Hematopoietic multipotent progenitor cell (in vitro differentiated cells): Measurements from ENCODE around the gene OPA3. TPM values are rescaled to one million over a fixed set of nuclear protein-coding genes. Genes with fewer than 3 reads are reported as not detected.
"Not testable (repeated sequence)": the region's sequence is repeated elsewhere in the genome, so short reads cannot be mapped to it uniquely, and the experiment has no call there.

Source experiments
- DNase-seq, 3 donors: peaks; one replicate each; pipeline ENCODE4 v3.0.0-alpha.2; 2011 to 2015; ENCODE audit warnings: low read depth in 2 of 3, low spot score in 2 of 3
- total RNA-seq: library from RNA; depleted of rRNA; stranded (reverse); fragments of >200 nt; gene quantifications from one replicate; pipeline ENCODE4 v1.2.3, GENCODE V29; 2012

The OPA3 gene
- total RNA-seq, 1 donor = 5.9 TPM

DNA sequence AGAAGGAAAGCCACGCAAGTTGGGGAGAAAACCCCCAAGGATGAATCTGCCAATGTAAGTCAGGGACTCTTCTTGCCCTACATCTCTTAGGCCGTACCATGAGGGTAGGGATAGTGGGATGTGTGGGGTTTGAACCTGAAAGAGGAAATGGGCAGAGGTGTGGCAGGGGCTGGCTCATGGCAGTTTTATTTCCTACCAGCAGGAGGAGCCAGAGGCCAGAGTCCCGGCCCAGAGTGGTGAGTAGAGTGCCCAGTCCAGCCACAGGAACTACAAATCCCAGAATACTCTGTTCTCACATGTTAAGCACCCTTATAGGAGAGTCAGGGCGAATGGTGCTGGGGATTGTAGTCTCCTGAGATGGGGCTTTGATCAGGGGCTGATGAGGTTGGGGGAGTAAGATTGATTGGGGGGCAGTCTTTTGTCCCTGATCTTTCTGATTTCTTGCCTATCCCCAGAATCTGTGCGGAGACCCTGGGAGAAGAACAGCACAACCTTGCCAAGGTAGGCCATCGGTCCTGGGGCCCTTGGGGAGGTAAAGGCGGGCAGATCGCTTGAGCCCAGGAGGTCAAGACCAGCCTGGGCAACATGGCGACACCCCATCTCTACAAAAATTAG is 60.9 kb downstream of the OPA3 start:
- peak; percentile 51 to 94 (median 88) for DNase-seq

GRCh38 chr19:45522010-45522941 is 62.3 kb downstream of the OPA3 start:
- DNase-seq = no peak

DNA sequence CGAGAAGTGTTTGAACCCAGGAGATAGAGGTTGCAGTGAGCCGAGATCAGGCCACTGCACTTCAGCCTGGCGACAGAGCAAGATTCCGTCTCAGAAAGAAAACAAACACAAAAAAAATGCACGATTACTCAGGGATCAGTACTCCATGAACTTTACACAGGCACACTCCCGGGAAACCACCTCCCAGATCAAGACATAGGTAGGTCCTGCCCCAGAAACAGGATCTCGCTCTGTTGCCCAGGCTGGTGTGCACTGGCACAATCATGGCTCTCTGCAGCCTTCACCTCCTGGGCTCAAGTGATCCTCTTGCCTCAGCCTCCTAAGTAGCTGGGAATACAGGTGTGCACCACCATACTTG is 66.2 kb downstream of the OPA3 start:
- no peak for DNase-seq

DNA sequence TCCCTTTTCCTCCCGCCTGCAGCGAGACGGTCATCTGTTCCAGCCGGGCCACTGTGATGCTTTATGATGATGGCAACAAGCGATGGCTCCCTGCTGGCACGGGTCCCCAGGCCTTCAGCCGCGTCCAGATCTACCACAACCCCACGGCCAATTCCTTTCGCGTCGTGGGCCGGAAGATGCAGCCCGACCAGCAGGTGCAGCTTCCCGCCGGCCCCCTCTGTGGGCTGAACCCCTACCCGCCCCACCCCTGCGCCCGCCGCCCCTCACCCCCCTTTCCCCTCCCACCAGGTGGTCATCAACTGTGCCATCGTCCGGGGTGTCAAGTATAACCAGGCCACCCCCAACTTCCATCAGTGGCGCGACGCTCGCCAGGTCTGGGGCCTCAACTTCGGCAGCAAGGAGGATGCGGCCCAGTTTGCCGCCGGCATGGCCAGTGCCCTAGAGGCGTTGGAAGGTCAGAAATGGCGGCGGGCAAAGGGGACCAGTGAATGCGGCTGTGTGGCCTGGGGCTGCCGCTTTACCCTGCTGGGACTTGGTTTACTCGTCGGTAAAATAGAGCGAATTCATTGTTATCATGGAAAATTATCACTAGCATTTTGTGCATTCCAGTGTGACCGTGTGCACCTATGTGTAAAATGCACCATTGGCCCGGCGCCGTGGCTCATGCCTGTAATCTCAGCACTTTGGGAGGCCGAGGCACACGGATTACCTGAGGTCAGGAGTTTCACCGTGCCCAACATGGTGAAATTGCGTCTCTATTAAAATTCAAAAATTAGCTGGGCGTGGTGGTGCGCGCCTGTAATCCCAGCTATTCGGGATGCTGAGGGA is 66.7 kb downstream of the OPA3 start:
- no peak for DNase-seq

DNA sequence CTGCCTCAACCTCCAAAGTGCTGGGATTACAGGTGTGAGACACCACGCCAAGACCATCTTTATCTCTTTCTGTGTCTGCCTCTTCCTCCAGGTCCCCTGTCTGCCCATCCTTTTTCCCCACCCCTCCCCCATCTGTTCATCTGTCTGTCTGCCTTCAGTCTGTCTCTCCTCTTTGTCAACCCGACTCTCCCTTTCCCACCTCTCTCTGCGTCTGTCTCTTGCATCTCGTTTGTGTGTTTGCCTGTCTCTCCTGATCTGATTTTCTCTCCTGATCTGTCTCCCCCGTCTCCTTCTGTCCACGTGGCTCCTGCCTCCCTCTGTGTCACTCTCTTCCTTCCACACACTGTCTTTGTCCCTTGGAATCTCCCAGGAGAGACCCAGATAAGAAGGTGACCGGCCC is 67.4 kb downstream of the OPA3 start:
- DNase-seq = no peak

- no peak for DNase-seq
Measured at GRCh38 chr19:45515807-45516401, 68.7 kb downstream of the OPA3 start.

DNA sequence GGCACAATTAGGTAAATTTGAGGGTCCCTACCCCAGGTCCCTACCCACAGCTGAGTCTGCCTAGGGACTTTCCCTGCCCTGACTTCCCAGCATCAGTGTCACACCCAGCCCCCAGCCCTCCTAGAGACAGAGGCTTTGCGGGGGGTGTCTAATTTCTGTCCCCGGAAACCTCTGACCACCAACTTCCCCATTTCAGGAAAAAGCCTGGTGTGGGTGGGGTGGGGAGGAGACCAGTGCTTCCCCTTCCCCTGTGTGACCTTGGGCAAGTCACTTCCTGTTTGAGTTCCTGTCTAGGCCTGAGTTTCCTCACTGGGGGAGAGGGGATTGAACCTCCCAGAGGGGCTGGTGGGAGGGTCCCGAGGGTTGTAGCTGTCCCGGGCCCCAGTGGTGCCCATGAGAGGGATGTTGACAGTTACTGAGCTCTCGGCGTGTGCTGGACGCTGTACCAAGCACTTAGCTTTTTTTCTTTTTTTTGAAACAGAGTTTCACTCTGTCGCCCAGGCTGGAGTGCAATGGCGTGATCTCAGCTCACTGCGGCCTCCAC is 69.4 kb downstream of the OPA3 start:
- DNase-seq = peak in 2 of 3 donors; percentile 60 to 75

- no peak for DNase-seq
Measured at GRCh38 chr19:45514376-45515051, 70.1 kb downstream of the OPA3 start.

GRCh38 chr19:45512881-45513483 is 71.6 kb downstream of the OPA3 start:
- no peak for DNase-seq

DNA sequence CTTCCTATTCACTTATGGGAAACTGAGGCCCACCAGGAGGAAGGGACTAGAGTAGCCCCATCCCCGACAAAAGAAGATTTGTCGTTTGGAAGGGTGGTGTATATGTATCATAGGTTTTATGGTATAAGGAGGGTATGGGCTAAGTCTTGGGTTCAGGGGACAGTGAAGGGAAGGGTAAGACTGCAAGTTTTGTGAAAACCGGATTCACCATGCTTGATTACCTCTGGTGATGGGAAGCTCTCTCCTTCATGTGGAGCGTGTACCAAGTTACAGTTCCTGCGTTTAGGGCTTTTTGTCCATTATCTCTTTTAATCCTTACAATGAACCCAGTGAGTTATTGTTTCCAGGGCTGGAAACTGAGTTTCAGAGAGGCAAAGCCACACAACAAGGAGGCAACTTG is 73.5 kb downstream of the OPA3 start:
- no peak for DNase-seq

GRCh38 chr19:45510352-45510751 is 74.2 kb downstream of the OPA3 start:
- not testable (repeated sequence) for DNase-seq

DNA sequence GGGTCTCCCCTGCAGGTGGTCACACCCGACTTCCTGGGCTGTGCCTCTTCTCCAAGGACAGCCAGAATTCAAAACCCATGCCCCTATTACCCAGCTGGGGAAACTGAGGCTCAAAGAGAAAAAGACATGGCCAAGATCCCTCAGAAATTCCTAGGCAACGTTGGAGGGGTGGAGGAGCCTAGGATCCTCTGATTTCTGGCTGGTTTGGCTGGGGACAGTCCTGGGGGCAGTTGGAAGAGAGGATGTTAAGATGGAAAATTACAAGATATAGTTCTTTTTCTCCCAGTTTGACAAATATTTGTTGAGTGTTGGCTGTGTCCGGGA is 74.9 kb downstream of the OPA3 start:
- no peak for DNase-seq

- DNase-seq = peak in 2 of 3 donors; percentile 34 to 48
Measured at GRCh38 chr19:45508861-45509691, 75.5 kb downstream of the OPA3 start.

GRCh38 chr19:45508417-45508860 is 76.2 kb downstream of the OPA3 start:
- DNase-seq = peak in 1 of 3 donors; percentile 22

DNA sequence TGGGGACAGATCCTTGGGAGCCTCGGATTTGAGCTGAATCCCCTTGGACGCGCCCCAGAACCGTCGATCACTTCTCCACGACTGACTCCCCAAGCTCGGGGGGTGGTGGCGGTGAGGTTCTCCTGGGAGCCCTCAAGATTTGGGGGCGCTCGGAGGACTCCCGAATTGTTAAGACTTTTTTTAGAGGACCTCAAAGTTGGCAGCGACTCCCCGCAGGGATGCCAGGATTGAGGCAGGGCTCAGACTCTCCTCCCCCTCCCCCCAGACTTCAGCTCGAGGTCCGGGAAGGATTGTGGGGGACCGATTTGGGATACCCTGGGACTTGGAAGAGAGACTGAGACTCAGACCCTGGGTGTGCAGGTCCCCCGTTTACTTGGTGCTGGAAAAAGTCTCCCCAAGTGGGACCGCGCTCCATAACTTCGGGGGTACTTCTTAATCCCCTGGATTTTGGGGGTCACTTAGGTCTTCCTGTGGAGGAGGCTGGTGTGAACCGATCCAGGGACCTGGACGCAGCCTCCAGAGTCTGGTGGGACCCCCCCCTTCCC is 76.7 kb downstream of the OPA3 start:
- DNase-seq = no peak

GRCh38 chr19:45506989-45507871 is 77.4 kb downstream of the OPA3 start, which contains the start of gene VASP:
VASP (plus strand) TSS chr19:45507479; CDS start chr19:45507772, 293 bp downstream.
- peak; percentile 74 to 95 (median 90) for DNase-seq

DNA sequence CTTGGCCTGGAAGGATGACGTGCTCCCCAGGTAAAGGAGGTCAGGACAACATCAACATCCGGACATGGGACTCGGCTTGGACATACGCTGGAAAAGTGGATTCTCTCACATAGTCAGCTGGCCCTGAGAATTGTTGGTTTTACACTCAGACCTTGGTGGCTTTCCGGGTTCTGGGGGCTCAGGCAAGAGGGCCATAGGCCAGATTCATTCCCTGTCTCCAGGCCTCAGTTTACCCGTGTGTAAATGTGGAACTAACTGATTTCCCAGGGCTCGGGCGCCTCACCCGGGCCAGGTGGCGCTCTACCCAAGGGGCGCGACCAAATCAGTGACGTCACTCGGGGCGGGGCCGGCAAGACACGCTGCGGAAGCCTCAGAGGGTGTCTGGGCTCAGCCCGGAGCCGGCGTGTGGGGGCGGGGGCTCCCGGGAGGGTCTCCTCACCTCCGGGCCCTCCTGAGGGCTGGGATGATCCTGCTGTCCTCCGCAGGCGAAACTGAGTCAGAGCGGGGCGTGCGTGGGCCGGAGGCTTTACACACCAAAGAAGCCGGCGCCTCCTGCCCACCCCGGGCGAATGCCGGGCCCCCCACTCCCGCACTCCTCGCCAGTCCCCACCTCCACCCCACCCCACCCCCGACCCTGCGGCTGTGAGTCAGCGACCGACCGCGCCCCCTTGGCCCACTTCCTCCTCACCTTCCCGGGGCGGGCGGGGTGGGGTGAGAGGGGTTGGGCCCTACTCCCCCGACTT is 78.2 kb downstream of the OPA3 start:
- DNase-seq = peak; percentile 95 to 96 (median 96)
